ENCODE data around the gene SLC39A11.

DNA sequence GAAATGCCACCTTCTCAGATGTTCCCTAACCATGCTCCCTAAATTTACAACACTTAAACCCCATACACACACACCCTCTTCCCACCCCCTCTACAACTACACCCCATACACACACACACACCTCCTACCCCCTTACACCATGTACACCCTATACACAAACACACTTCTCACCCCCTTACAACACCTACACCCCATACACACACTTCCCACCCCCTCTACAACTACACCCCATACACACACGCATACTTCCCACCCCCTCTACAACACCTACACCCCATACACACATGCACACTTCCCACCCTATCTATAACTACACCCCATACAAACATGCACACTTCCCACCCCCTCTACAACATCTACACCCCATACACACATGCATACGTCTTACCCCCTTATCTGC, 172.0 kb downstream of the SLC39A11 start:
- TF ChIP-seq POLR2A (IDR thresholded peaks at IDR 0.05; ENCODE audit: low read depth, low read length) (no peak), POLR2AphosphoS5 (IDR thresholded peaks at IDR 0.05; ENCODE audit: low read depth, low read length) (no peak), TAF1 (IDR thresholded peaks at IDR 0.05; ENCODE audit: low read depth, low read length) (no peak), PAX5 (IDR thresholded peaks at IDR 0.05; ENCODE audit: insufficient read depth, low read length, severe bottlenecking) (no peak), SPI1 (IDR thresholded peaks at IDR 0.05; ENCODE audit: low read depth, low read length) (no peak)

All from GM12891 (cell line).